Measurements from ENCODE around the gene UNCX. TPM values are rescaled to one million over a fixed set of nuclear protein-coding genes. Genes with fewer than 3 reads are reported as not detected.

The UNCX gene
- total and polyA plus RNA-seq, 11 donors, result not detected

DNA sequence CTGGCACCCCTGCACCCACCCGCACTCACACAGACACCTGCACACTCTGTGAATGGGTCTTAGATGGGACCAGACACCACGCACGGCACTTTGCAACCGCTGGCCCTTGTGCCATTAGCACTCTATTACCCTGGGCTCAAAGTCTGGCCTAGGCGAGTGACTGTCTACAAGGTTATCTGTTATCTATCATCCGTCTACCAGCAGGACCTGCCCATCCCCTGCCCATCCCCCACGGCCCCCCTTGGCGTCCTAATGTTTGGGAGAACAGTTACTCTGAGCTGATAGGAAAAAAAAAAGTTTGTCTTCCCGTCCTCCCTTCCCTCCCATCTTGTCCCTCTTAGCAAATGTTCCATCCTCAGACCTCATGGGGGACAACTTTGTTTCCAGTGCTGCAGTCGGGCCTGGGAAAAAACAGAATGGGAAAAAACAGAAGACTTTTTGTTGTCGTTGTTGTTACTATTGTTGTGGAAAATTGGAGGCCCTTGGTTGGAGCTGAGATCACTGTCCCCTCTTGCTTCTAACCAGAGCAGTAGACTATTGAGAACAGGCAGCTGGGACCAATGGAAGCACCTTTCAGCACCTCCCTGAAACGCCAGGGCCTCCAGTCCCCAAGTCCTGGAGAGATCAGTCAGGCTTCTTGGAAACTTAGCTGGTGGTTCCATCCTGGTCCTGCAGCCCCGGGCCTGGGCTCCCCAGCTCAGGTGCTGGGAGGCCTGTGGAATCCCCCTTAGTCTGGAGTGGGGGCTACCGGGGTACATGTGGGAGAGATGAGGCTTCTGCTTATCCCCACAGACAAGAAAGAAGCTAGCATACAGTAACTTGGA is 12.2 kb downstream of the UNCX start:
- intact Hi-C loops (cut with DNase I), result no loop called here
- Histone ChIP-seq H3K27me3 (peaks cover 90 to 100% (median 98%) of the 10 kb centered on the region in 9 donors), H3K4me3 (no peak overlapping the region), H3K27ac (no peak overlapping the region), H3K36me3 (no peaks in the 10 kb centered on the region), H3K4me1 (peaks cover 0 to 51% (median 19%) of the 10 kb centered on the region in 12 donors), H3K9me3 (no peaks in the 10 kb centered on the region)
- WGBS, 4 donors, result 10 to 21% (median 19%) methylated on average over 14 of the region's 14 CpGs
- ATAC-seq (no peak), DNase-seq (peak in 1 of 5 donors; percentile 37)
- TF ChIP-seq POLR2A (IDR thresholded peaks at IDR 0.05) (no peak), CTCF (IDR thresholded peaks at IDR 0.05) (no peak)

- no peaks in the 10 kb centered on the region for H3K9me3 ChIP-seq
- ATAC-seq, result no peak
- TF ChIP-seq POLR2A (IDR thresholded peaks at IDR 0.05) (no peak), CTCF (IDR thresholded peaks at IDR 0.05) (no peak)
- DNase-seq, result no peak
- intact Hi-C loops (cut with DNase I), result no loop called here
- 21 to 37% (median 28%) methylated on average over 11 to 12 of the region's 12 CpGs for WGBS, 4 donors
- peaks cover 90 to 100% (median 98%) of the 10 kb centered on the region in 9 donors for H3K27me3 ChIP-seq
- H3K27ac ChIP-seq, result no peak overlapping the region
- peaks cover 0 to 51% (median 19%) of the 10 kb centered on the region in 12 donors for H3K4me1 ChIP-seq
- H3K36me3 ChIP-seq, result no peaks in the 10 kb centered on the region
- H3K4me3 ChIP-seq, result no peak overlapping the region
Measured at GRCh38 chr7:1245524-1246050, 12.9 kb downstream of the UNCX start.

- no peak for ATAC-seq
- 6 to 17% (median 9%) methylated on average over 34 to 48 of the region's 48 CpGs for WGBS, 4 donors
- H3K4me3 ChIP-seq, result peak overlapping the region in 1 of 12 donors; percentile 2
Measured at GRCh38 chr7:1246160-1246870, 13.6 kb downstream of the UNCX start.

More at GRCh38 chr7:1246160-1246870, 13.6 kb downstream of the UNCX start:
- TF ChIP-seq POLR2A (IDR thresholded peaks at IDR 0.05) (no peak), CTCF (IDR thresholded peaks at IDR 0.05) (no peak)
- intact Hi-C loops (cut with DNase I), result no loop called here
- Histone ChIP-seq H3K9me3 (no peaks in the 10 kb centered on the region), H3K4me1 (peaks cover 0 to 43% (median 18%) of the 10 kb centered on the region in 12 donors), H3K27me3 (peaks cover 90 to 100% (median 98%) of the 10 kb centered on the region in 9 donors), H3K36me3 (no peaks in the 10 kb centered on the region), H3K27ac (no peak overlapping the region)
- no peak for DNase-seq

All from heart left ventricle (tissue), 16 donors.